OCI-LY7 (cell line): ENCODE measurements around the gene DEGS2. TPM values are rescaled to one million over a fixed set of nuclear protein-coding genes. Genes with fewer than 3 reads are reported as not detected.

ENCODE experiments used
- microRNA-seq: library from miRNA; unstranded; fragments of <30 nt; microRNA quantifications from one replicate; pipeline ENCODE4 v1.2.0, GENCODE V29; 2022; ENCODE audit warnings: borderline replicate concordance
- small RNA-seq: library from RNA; depleted of rRNA; stranded (forward); fragments of <200 nt; gene quantifications from one replicate; pipeline ENCODE3, GENCODE V24; 2014
- total RNA-seq, 2 experiments: library from RNA; depleted of rRNA in 1 of 2; stranded (reverse); fragments of >200 nt in 1 of 2; shearing (Covaris generic) in 1 of 2; gene quantifications; 2 replicates each; pipeline ENCODE4 v1.2.3, GENCODE V29; 2014 to 2022

DEGS2 gene
- total RNA-seq, 2 experiments from 2014 or later = 8.3 to 14.6 TPM

Small RNA genes lying within 50 kb of the gene (microRNA-seq; reads per million reads assigned to microRNA genes)
- gene MIR151B (18.9 reads per million, percentile 28 among the genes with 10 or more reads in this experiment), gene MIR342 (12,941 reads per million, percentile 95 among the genes with 10 or more reads in this experiment)

Small RNA genes lying within 50 kb of the gene (small RNA-seq; reads per million reads assigned to genes)
- gene MIR151B = 0.16 reads per million
- gene MIR342 = 3.4 reads per million, percentile 87 among the genes with 10 or more reads in this experiment

Other genes starting within 250 kb of the DEGS2 start
- gene EVL, start 94.2 kb downstream of the DEGS2 start, total RNA-seq (2014; rRNA removed; shearing (Covaris generic)) = 154 and 206 TPM in 2 replicates
- 298 and 324 TPM in 2 replicates for gene EVL, start 94.2 kb downstream of the DEGS2 start, total RNA-seq (2022)
- gene YY1, start 79.5 kb upstream of the DEGS2 start, total RNA-seq (2014; rRNA removed; shearing (Covaris generic)) = 59.9 and 69.2 TPM in 2 replicates
- 137 and 140 TPM in 2 replicates for gene YY1, start 79.5 kb upstream of the DEGS2 start, total RNA-seq (2022)
- gene SLC25A29, start 146.8 kb upstream of the DEGS2 start, total RNA-seq (2014; rRNA removed; shearing (Covaris generic)) = 34.8 and 37.4 TPM in 2 replicates
- 14.6 and 18.1 TPM in 2 replicates for gene SLC25A29, start 146.8 kb upstream of the DEGS2 start, total RNA-seq (2022)
- gene SLC25A47, start 163.7 kb upstream of the DEGS2 start, total RNA-seq (2014; rRNA removed; shearing (Covaris generic)) = 0.44 TPM in 1 of 2 replicates, not detected in the other
- not detected in 2 replicates for gene SLC25A47, start 163.7 kb upstream of the DEGS2 start, total RNA-seq (2022)
- 6.5 and 8.5 TPM in 2 replicates for gene WDR25, start 216.8 kb upstream of the DEGS2 start, total RNA-seq (2014; rRNA removed; shearing (Covaris generic))
- 8.2 and 8.9 TPM in 2 replicates for gene WDR25, start 216.8 kb upstream of the DEGS2 start, total RNA-seq (2022)